A673 (cell line): ENCODE data around the gene CPEB1.

Source experiments
- EZH2 ChIP-seq: fragments of 200-600 bp; sonication (generic); IDR thresholded peaks from 2 replicates; pipeline ENCODE4 v1.6.1; 2017; ENCODE audit warnings: borderline replicate concordance, low read depth, mild to moderate bottlenecking, mixed read lengths, antibody characterized with exemption, low read length; ENCODE audit not compliant: poor library complexity, severe bottlenecking
- TF ChIP-seq, protein P1 (sequence below): fragments of 300-800, 200-600 bp; sonication (generic); conservative IDR thresholded peaks from 2 replicates; pipeline ENCODE4 v1.5.1; 2017; ENCODE audit warnings: low read depth, mild to moderate bottlenecking, antibody characterized with exemption, low read length, moderate library complexity, mixed read lengths

DNA sequence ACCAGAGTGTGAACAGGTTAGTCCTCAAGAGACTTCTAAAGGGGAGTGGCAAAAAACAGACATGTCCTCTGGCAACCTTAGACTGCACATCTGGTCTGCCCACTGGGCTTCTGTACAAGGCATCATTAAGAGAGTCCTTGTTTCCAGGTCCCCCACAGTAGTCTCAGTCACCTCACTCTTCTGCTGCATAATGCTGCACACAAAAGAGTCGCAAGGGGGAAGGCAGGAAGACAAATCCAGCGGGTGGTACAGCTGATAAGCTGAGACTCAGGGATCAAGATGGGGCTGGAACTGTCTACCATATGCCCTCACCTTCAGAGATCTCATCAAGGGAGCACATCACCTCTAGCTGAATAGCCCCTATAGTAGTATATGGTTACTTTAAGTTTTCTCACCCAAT, 79.5 kb downstream of the CPEB1 start:
- TF ChIP-seq, protein P1, sequence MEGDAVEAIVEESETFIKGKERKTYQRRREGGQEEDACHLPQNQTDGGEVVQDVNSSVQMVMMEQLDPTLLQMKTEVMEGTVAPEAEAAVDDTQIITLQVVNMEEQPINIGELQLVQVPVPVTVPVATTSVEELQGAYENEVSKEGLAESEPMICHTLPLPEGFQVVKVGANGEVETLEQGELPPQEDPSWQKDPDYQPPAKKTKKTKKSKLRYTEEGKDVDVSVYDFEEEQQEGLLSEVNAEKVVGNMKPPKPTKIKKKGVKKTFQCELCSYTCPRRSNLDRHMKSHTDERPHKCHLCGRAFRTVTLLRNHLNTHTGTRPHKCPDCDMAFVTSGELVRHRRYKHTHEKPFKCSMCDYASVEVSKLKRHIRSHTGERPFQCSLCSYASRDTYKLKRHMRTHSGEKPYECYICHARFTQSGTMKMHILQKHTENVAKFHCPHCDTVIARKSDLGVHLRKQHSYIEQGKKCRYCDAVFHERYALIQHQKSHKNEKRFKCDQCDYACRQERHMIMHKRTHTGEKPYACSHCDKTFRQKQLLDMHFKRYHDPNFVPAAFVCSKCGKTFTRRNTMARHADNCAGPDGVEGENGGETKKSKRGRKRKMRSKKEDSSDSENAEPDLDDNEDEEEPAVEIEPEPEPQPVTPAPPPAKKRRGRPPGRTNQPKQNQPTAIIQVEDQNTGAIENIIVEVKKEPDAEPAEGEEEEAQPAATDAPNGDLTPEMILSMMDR: no peak
- no peak for TF ChIP-seq EZH2
